ENCODE data around the gene PNPLA6.

GRCh38 chr19:7516333-7516732 lies 19.2 kb upstream of the PNPLA6 start:
- TF ChIP-seq EZH2phosphoT487 (IDR thresholded peaks at IDR 0.05; ENCODE audit: low read depth) (no peak), CTCF (IDR thresholded peaks at IDR 0.05; ENCODE audit: low read depth, low read length) (no peak)
